GM13976 (cell line): ENCODE results near the gene C5orf58.

ENCODE experiments used
- DNase-seq: peaks from one replicate; pipeline ENCODE4 v3.0.0; 2012; ENCODE audit warnings: low spot score
- in situ Hi-C: fragments of 300-500 bp; cut with MboI; formaldehyde crosslinking; loops from one replicate; pipeline ENCODE4 v1.12.0; 2022; ENCODE audit warnings: low sequenced_read_pairs, mixed read lengths, inconsistent platforms; ENCODE audit not compliant: unreplicated experiment
- TF ChIP-seq, protein P1 (sequence below): IDR thresholded peaks from 2 replicates; pipeline ENCODE4 v1.5.1; 2012; ENCODE audit warnings: borderline replicate concordance, mild to moderate bottlenecking; ENCODE audit not compliant: insufficient read depth; ENCODE audit errors: extremely low read depth, missing control alignments, control extremely low read depth

C5orf58 gene

DNA sequence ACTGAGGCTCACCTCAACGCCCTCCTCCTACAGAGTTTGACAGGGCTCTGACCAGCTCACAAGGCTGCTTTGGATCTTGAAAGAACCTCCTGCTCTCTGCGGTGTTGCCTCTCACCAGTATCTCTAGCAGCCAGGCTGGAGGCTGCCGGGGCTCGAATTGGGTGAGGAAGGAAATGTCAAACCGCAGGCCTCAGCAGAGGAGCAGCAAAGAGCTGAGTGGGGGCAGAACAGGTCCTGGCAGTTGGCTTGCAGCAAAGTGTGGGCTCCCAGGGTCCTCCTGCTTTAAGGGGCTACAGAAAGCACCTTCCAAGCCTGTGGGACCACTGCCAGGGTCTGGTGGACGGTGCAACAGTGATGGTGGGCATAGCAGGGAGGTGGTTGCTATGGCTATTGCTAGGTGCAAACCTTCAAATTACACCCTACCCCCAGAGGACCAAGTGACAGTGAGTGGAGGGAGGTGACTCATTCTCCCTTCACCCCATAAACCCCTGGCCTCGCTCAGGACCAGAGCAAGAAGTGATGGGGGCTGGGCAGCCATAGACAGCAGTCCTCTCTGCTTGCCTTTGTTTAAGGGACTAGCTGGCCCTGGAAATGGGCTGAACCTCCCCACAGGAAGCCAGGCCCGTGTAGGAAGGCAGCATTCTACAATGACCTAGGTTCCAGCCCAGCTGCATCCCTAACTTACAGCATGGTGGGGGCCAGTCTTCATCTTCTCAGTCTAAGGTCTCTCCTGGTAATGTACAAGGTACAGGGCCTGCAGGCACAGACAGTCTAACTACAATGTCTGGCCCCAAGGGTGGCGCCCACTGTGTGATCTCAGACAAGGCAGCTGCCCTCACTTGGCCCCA is 46.0 kb downstream of the C5orf58 start:
- peak; percentile 84 for DNase-seq
- in situ Hi-C loops, result no loop called here
- TF ChIP-seq, protein P1, sequence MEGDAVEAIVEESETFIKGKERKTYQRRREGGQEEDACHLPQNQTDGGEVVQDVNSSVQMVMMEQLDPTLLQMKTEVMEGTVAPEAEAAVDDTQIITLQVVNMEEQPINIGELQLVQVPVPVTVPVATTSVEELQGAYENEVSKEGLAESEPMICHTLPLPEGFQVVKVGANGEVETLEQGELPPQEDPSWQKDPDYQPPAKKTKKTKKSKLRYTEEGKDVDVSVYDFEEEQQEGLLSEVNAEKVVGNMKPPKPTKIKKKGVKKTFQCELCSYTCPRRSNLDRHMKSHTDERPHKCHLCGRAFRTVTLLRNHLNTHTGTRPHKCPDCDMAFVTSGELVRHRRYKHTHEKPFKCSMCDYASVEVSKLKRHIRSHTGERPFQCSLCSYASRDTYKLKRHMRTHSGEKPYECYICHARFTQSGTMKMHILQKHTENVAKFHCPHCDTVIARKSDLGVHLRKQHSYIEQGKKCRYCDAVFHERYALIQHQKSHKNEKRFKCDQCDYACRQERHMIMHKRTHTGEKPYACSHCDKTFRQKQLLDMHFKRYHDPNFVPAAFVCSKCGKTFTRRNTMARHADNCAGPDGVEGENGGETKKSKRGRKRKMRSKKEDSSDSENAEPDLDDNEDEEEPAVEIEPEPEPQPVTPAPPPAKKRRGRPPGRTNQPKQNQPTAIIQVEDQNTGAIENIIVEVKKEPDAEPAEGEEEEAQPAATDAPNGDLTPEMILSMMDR, result no peak

DNA sequence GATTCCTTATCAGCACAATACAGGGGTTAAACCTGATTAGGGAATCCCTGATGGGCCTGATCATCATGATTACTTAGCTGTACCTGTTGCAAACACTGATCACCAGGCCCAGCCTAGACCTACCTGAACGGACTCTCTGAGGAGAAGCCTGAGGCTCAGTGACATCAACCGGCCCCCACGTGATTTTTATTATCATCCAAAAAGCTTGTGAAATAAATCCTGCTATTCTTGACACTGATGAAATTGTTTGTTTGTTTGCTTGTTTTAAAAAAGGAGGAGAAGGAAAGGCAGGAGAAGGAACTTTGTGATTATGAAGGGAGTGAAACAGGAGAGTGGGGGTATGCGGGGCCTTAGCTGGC is 46.7 kb downstream of the C5orf58 start:
- TF ChIP-seq, protein P1, result no peak
- DNase-seq, result no peak
- in situ Hi-C loops, result no loop called here

DNA sequence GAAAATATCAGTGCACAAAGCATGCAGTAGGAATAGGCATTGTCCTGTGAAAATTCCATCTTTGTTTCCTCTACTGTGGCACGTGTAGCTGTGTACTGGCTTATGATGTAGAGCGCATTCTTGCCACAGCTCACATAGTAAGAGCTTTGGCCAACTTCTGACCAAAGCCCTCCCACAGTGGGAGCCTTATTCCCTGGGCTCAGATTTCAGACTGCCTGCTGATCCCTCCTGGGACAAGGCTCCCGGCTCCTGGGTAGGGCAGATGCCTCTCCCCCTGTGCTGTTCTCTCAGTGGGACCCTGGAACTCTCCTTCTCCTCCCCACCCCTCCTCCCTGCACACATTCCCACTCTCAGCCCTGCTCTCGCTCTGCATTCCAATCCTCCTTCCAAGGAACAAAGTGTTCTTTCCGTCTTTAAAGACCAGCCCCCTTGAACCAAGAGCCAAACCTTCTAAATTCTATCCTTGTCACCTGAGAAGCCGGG is 47.3 kb downstream of the C5orf58 start:
- in situ Hi-C loops, result no loop called here
- DNase-seq, result no peak
- TF ChIP-seq, protein P1, result no peak

DNA sequence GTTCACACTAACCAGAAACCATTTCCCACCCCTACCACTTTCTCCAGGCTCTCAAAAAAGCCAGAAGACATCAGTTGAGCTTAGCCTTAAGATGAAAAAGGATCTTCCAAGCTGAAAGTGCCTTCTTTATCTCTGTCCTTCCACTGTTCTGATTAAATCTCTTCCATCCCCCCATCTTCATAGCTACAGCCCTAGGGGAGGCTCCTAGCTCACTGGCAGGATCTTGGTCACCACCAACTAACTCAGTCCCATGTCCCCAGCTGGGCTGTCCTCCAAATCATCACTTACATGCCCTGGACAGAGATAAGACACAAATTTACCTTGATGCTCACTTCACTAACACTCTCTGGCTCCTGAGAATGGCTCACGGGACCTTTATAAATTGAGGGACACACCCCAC is 50.5 kb downstream of the C5orf58 start:
- in situ Hi-C loops, result no loop called here
- TF ChIP-seq, protein P1, result no peak
- no peak for DNase-seq

DNA sequence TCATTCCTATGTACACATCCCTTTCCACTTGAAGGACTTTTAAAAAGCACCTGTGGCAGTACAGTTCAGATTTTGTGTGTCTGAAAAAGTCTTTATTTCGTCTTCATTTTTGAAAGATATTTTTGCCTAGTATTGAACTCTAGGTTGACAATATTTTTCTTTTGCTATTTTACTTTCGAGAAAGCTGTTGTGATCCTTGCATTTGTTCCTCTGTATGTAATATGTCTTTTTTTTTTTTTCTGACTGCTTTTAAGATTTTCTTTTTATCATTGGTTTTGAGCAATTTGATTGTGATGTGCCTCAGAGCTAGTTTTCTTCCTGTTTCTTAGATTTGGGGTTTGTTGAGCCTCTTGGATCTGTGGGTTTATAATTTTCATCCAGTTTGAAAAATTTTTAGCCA is 51.4 kb downstream of the C5orf58 start:
- DNase-seq, result no peak
- TF ChIP-seq, protein P1, result no peak
- in situ Hi-C loops, result no loop called here

DNA sequence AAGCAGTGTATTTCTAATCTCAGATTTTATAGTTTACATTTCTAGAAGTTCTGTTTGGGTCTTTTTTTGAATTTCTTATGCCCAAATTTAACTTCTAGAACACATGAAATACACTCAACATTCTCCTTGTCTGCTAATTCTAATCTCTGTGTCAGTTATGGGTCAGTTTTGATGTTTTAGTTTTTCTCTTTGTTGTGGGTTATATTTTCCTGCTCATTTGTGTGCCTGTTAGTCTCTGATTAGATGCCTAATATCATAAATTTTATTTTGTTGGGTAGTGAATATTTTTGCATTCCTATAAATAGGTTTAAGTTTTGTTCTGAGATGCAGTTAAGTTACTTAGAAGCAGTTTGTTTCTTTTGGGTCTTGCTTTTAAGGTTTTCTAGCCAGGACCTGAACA is 52.4 kb downstream of the C5orf58 start:
- TF ChIP-seq, protein P1, result no peak
- no peak for DNase-seq
- in situ Hi-C loops, result no loop called here
